GM12875 (cell line): ENCODE data around the gene RASSF5.

Experiments
- H3K4me3 ChIP-seq: one replicate; pipeline ENCODE4 v1.5.1; 2011; ENCODE audit warnings: low read depth, low read length, control low read depth
- TF ChIP-seq, protein P1 (sequence below): IDR thresholded peaks from 2 replicates; pipeline ENCODE4 v1.5.1; 2011; ENCODE audit warnings: low read depth, mild to moderate bottlenecking, control low read depth, inconsistent platforms, low read length, moderate library complexity, borderline replicate concordance; ENCODE audit not compliant: insufficient read depth

The RASSF5 gene

DNA sequence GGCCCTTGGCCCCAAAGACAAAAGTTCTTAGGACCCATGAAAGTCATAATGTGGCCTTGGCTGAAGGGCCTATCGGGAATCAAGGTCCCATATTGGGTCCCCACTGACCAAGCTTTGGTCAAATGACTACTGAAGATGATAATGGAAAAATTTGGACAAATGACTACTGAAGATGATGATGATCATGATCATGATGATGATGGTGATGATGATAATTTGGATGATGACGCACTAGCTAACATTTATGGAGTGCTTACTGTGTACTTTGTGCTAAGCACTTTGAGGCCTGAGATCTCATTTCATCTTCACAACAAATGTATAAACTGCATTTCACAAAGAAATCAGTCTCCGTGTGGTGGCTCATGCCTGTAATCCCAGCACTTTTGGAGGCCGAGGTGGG, 65.5 kb downstream of the RASSF5 start:
- TF ChIP-seq, protein P1, sequence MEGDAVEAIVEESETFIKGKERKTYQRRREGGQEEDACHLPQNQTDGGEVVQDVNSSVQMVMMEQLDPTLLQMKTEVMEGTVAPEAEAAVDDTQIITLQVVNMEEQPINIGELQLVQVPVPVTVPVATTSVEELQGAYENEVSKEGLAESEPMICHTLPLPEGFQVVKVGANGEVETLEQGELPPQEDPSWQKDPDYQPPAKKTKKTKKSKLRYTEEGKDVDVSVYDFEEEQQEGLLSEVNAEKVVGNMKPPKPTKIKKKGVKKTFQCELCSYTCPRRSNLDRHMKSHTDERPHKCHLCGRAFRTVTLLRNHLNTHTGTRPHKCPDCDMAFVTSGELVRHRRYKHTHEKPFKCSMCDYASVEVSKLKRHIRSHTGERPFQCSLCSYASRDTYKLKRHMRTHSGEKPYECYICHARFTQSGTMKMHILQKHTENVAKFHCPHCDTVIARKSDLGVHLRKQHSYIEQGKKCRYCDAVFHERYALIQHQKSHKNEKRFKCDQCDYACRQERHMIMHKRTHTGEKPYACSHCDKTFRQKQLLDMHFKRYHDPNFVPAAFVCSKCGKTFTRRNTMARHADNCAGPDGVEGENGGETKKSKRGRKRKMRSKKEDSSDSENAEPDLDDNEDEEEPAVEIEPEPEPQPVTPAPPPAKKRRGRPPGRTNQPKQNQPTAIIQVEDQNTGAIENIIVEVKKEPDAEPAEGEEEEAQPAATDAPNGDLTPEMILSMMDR: no peak
- no peak overlapping the region for H3K4me3 ChIP-seq

DNA sequence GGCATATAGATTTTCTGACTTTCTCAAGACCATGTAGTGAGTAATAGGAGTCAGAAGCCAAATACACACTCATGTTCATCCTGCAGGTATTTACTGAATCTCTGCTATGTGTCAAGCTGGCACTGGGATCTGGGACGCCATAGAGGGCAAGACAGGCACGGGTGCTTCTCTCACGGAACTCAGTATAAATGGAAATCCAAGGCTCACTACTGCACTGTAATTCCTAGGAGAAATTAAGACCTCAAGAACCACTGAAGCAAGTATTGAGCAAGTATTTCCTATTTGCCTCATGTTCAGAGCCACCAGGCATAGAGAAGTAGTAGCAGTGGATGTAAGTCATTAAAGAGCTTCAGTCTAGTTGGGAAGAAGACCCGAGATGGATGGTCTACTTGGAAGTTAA, 66.0 kb downstream of the RASSF5 start:
- no peak overlapping the region for H3K4me3 ChIP-seq
- TF ChIP-seq, protein P1: no peak

DNA sequence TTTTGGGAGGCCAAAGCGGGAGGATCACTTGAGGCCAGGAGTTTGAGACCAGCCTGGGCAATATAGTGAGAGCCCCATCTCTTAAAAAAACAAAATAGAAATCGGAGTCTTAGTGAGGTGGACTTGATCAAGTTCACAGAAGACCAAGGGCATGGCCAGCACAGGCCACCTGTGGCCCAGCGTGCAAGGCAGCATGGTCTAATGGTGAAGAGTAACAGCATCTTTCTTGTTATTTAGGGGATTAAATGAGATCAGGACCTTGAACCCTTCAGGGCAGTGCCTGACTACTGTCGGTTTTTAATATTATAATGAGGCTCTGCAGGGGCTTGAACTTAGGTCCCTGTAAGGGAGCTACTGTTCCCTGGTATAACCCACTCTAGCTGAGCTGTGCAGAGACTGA, 66.4 kb downstream of the RASSF5 start:
- TF ChIP-seq, protein P1: no peak
- no peak overlapping the region for H3K4me3 ChIP-seq

DNA sequence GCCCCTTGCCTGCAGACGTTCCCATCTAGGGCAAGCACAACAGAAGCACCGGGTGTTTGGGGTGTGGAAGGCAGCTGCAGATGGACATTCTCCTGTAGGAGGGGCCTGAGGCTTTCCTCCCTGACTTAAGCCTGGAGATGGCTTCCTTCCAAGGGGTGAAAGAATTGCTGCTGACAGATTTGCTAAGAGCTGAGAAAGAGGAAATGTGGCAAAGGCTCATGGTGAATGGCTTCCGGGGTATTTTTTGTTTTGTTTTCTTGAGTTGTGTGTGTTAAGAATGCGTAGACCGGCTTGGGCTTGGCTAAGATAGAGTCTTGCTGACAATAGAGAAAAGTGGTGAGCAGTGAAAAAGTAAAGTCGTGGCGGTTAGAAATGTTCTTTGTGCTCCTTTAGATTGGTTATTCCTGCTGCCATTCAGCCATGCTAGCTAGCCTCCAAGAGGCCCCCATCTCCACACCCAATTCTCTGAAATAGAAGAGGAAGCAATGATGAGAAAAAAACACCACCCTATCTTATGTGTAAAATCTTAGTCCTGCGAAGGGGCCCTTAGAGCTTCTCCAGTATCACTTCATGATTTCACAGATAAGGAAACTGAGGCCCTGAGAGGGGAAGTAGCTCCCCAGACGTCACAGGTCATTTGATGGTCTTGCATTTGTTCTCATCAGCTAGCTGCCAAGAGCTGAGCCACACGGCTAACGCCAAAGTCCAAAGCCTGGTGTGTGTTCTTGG, 68.0 kb downstream of the RASSF5 start:
- H3K4me3 ChIP-seq: no peak overlapping the region
- TF ChIP-seq, protein P1: no peak

DNA sequence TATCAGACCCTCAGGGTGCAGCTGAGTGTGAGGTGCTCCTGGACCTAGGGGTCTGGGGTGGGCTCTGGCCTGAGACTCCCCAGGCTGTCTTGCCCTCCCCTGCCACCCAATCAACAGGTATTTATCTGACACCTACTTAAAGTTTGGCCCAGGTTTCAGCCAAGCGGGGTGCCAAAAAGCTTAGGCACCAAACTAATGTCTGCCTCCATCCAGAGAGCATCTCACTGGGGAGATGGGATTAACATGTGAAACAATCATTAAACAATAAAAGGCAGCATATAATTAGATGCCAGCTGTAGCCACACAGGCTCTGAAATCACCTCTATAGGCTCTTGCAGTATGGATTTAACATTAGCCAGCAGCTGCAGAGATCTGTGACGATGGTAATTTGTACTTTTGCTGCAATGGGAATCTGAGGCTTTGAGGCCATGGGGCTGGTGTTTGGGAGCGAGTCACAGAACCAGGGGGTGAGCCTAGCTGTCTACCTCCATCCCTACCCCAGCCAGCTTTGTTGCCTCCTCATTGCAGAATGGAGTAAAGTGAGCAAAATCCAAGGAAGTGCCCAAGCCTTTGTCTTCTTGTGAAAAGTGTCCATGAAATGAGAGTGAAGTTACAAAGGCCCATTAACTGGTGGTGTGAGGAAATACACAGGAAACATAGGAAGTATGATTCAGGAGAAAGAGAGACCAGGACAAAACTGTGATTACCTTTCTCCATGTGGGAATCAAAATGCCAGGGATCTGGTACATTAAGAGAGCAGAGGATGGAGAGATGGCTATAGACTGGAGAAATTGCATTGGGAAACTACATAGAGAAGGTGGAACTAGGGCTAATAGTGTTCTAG, 68.8 kb downstream of the RASSF5 start:
- H3K4me3 ChIP-seq: no peak overlapping the region
- TF ChIP-seq, protein P1: no peak

DNA sequence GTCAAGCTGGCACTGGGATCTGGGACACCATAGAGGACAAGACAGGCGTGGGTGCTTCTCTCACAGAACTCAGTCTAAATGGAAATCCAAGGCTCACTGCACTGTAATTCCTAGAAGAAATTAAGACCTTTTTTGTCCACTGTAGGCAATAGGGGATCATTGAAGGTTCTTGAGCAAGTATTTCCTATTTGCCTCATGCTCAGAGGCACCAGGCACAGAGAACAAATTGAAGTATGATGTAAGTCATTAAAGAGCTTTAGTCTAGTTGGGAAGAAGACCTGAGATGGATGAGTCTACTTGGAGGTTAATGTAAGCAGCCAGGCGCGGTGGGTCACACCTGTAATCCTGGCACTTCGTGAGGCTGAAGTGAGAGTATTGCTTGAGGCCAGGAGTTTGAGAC, 70.3 kb downstream of the RASSF5 start:
- TF ChIP-seq, protein P1: no peak
- no peak overlapping the region for H3K4me3 ChIP-seq
